HepG2 (cell line): ENCODE data around the gene ZNF385B. TPM values are rescaled to one million over a fixed set of nuclear protein-coding genes. Genes with fewer than 3 reads are reported as not detected.

Source experiments
- ATAC-seq: fragments of 200-7000 bp; cut with Tn5 transposase; 3 replicates; pipeline ENCODE4 v1.9.1; 2020; ENCODE audit warnings: mild to moderate bottlenecking, moderate library complexity
- BruUV-seq: library from RNA; stranded (reverse); fragments of 400-500 nt; replicated peaks from 2 replicates; lab custom pipeline; 2021; lab: Mats Ljungman, UMichigan
- CTCF ChIA-PET: fragments of 300-600 bp; formaldehyde crosslinking; extraction: SDS; loops from one replicate; lab custom pipeline; 2021; ENCODE audit warnings: low total read pairs, inconsistent platforms, low intra/inter-chr PET ratio; lab: Yijun Ruan, JAX
- POLR2A ChIA-PET: fragments of 350-600 bp; sonication (Branson Sonifier 250); formaldehyde crosslinking; loops from one replicate; lab custom pipeline; 2020; ENCODE audit warnings: antibody characterized with exemption, inconsistent platforms; lab: Yijun Ruan, JAX
- DNase-seq: peaks from one replicate; pipeline ENCODE4 v3.0.0-alpha.2; 2015; ENCODE audit warnings: low spot score
- FAIRE-seq: peaks from 3 replicates; lab custom pipeline; 2011; peaks lifted over from hg19 to GRCh38; lab: Jason Lieb, UNC
- H2AFZ ChIP-seq: one replicate; pipeline ENCODE4 v1.6.1; 2011; ENCODE audit warnings: low read length, inconsistent platforms
- H3K27ac ChIP-seq: fragments of 300-600 bp; 3 replicates; pipeline ENCODE4 v1.8.0; 2011; ENCODE audit warnings: mixed run types, mild to moderate bottlenecking, mixed read lengths, low read length, inconsistent platforms; ENCODE audit not compliant: insufficient read depth; ENCODE audit errors: extremely low read length
- H3K27me3 ChIP-seq, 2 experiments: fragments of 200-600 bp in 1 of 2; 2 replicates in 1 of 2; 3 replicates in 1 of 2; pipeline versions ENCODE4 v1.6.0 to v1.8.0; 2011; ENCODE audit warnings: low read length in 2 of 2, mild to moderate bottlenecking in 2 of 2, moderate library complexity in 2 of 2, inconsistent platforms in 1 of 2; ENCODE audit not compliant: insufficient read depth in 2 of 2, control insufficient read depth in 1 of 2
- H3K36me3 ChIP-seq, 2 experiments: fragments of 200-600 bp in 1 of 2; replicated peaks in 1 of 2; 2 replicates in 1 of 2; 3 replicates in 1 of 2; pipeline versions ENCODE4 v1.5.1 to v1.8.0; 2011; ENCODE audit warnings: low read length in 2 of 2, inconsistent platforms in 1 of 2; ENCODE audit not compliant: insufficient read depth in 2 of 2, control insufficient read depth in 1 of 2
- H3K4me1 ChIP-seq: 2 replicates; pipeline ENCODE4 v1.5.1; 2012; ENCODE audit warnings: low read length, inconsistent platforms; ENCODE audit not compliant: insufficient read depth
- H3K4me2 ChIP-seq: 2 replicates; pipeline ENCODE4 v1.6.0; 2011; ENCODE audit warnings: low read depth, low read length, inconsistent platforms
- H3K4me3 ChIP-seq, 3 experiments: fragments of 200-600 bp in 1 of 3; sonication (generic), shearing (Covaris generic) in 1 of 3; replicated peaks in 1 of 3; 2 replicates each; pipeline ENCODE4 v1.5.1; 2011 to 2016; ENCODE audit warnings: low read length in 3 of 3, inconsistent platforms in 2 of 3, low read depth in 2 of 3, mild to moderate bottlenecking in 2 of 3, control low read depth in 1 of 3, mixed read lengths in 1 of 3; ENCODE audit not compliant: insufficient read depth in 1 of 3
- H3K79me2 ChIP-seq: one replicate; pipeline ENCODE4 v1.6.1; 2011; ENCODE audit warnings: low read length, inconsistent platforms; ENCODE audit not compliant: insufficient read depth
- H3K9ac ChIP-seq: 2 replicates; pipeline ENCODE4 v1.6.0; 2011; ENCODE audit warnings: mild to moderate bottlenecking, low read depth, low read length, inconsistent platforms; ENCODE audit not compliant: insufficient read depth
- H3K9me3 ChIP-seq: 2 replicates; pipeline ENCODE4 v1.5.1; 2012; ENCODE audit warnings: mild to moderate bottlenecking, low read length
- H4K20me1 ChIP-seq: 2 replicates; pipeline ENCODE4 v1.6.0; 2011; ENCODE audit warnings: inconsistent platforms, mild to moderate bottlenecking, low read length, moderate library complexity; ENCODE audit not compliant: insufficient read depth
- MAFK ChIP-seq, 2 experiments: IDR thresholded peaks in 1 of 2; conservative IDR thresholded peaks in 1 of 2; 2 replicates each; pipeline ENCODE4 v1.6.1; 2011; ENCODE audit warnings: improper control_type of control experiment in 2 of 2, low read length in 2 of 2
- MED8 ChIP-seq: sonication (generic); formaldehyde crosslinking; IDR thresholded peaks from 2 replicates; pipeline ENCODE4 v1.8.1; 2023; ENCODE audit warnings: mild to moderate bottlenecking, missing genetic modification reagents; ENCODE audit not compliant: insufficient replicate concordance
- SP1 ChIP-seq, 2 experiments: fragments of 450-650 bp in 1 of 2; sonication (generic) in 1 of 2; formaldehyde crosslinking in 1 of 2; IDR thresholded peaks; 2 replicates each; pipeline versions ENCODE4 v1.4.0 to v1.6.1; 2016 to 2020; ENCODE audit warnings: missing genetic modification reagents in 1 of 2
- TBP ChIP-seq: sonication (generic); formaldehyde crosslinking; IDR thresholded peaks from 2 replicates; pipeline ENCODE4 v1.5.0; 2020; ENCODE audit warnings: missing genetic modification reagents
- ZNF274 ChIP-seq: sonication (generic); formaldehyde crosslinking; IDR thresholded peaks from 2 replicates; pipeline ENCODE4 v1.5.1; 2020; ENCODE audit warnings: mild to moderate bottlenecking, missing genetic modification reagents
- ZNF331 ChIP-seq: sonication (generic); formaldehyde crosslinking; IDR thresholded peaks from 2 replicates; pipeline ENCODE4 v1.4.0; 2020; ENCODE audit warnings: missing genetic modification reagents
- ZNF546 ChIP-seq: sonication (generic); formaldehyde crosslinking; conservative IDR thresholded peaks from 2 replicates; pipeline ENCODE4 v1.8.1; 2023; ENCODE audit warnings: mild to moderate bottlenecking, missing genetic modification reagents
- WGBS: methylation state at CpG from one replicate; pipeline ENCODE4 v1.1.6; 2017; ENCODE audit warnings: low lambda C conversion rate; 5-methylcytosine and 5-hydroxymethylcytosine counted together
- in situ Hi-C: cut with HindIII; loops from 2 replicates; pipeline ENCODE4 v1.10.0; 2017; ENCODE audit warnings: low pct_unique_long_range_greater_than_20kb; ENCODE audit not compliant: extremely low pct_ligation_motif_present
- intact Hi-C: fragments of 100-400 bp; cut with micrococcal nuclease; formaldehyde crosslinking; loops from one replicate; pipeline ENCODE4 v1.10.0; 2022; ENCODE audit not compliant: unreplicated experiment
- polyA plus RNA-seq, 8 experiments: library from polyadenylated mRNA; depleted of rRNA in 3 of 8; stranded (reverse) in 7 of 8; unstranded in 1 of 8; fragments of >200 nt; fragmentation: Illumina TruSeq in 4 of 8; extraction: Trizol in 4 of 8; gene quantifications; 2 replicates each; pipeline versions ENCODE4 v1.2.1 to v1.2.3, GENCODE V29; 2011 to 2016; ENCODE audit warnings: low read depth in 4 of 8, missing spikeins in 1 of 8, mixed read lengths in 1 of 8; ENCODE audit not compliant: insufficient read depth in 1 of 8
- total RNA-seq, 5 experiments: library from RNA; depleted of rRNA; stranded (reverse); fragments of >200 nt; fragmentation: Illumina TruSeq; extraction: Trizol; gene quantifications; 2 replicates each; pipeline ENCODE4 v1.2.3, GENCODE V29; 2016; ENCODE audit warnings: low read depth in 1 of 5
- TF ChIP-seq, protein P1 (sequence below): IDR thresholded peaks from 2 replicates; pipeline ENCODE4 v1.6.1; 2016; ENCODE audit warnings: low read depth

The ZNF385B gene
- total and polyA plus RNA-seq, 2 of the 13 experiments (the other 11 are each of a cell fraction or from before 2014, with no cell fraction given): 3.3 to 6.7 TPM

DNA sequence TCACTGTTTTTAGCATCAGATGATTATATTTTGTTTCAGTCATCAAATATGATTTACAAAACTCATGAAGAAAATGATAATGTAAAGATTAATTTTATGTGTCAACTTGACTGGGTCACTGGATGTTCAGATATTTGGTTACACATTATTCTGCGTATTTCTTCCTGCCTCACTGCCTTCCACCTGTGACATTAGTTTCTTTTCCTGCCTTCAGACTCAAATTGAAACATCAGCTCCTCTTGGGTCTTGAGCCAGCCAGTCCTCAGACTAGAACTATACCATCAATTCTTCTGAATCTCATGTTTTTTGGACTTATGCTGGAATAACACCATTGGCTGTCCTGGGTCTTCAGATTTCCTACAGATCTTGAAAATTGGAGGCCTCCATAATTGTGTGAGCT, 96.7 kb downstream of the ZNF385B start:
- H3K27me3 ChIP-seq: peaks cover 0 to 16% of the 10 kb centered on the region in 2 experiments; a peak in 2 of 5 replicates
- in situ Hi-C loops: no loop called here
- intact Hi-C loops: no loop called here
- FAIRE-seq: no peak
- no peak overlapping the region for H2AFZ ChIP-seq
- no peak overlapping the region for H3K4me2 ChIP-seq
- H4K20me1 ChIP-seq: no peaks in the 10 kb centered on the region
- no peak for ATAC-seq
- POLR2A ChIA-PET: no interaction called here
- no peak overlapping the region for H3K4me3 ChIP-seq
- H3K36me3 ChIP-seq: no peaks in the 10 kb centered on the region
- TF ChIP-seq ZNF274 (CRISPR knock-in tag) (no peak), MAFK (conservative IDR thresholded peaks at IDR 0.05 in 1 of 2, IDR thresholded peaks at IDR 0.05 in 1 of 2; ENCODE audit: low read length in 2 of 2) (0 out of 4 replicates have a peak, but pooled peaks of 1 of the 2 experiments have one; percentile 10)
- BruUV-seq: no TSS peak
- H3K9me3 ChIP-seq: no peaks in the 10 kb centered on the region
- H3K9ac ChIP-seq: no peak overlapping the region
- DNase-seq: no peak
- no peak overlapping the region for H3K27ac ChIP-seq
- no peaks in the 10 kb centered on the region for H3K79me2 ChIP-seq
- 5% methylated on average over 1 of the region's 1 CpG for WGBS
- CTCF ChIA-PET: no interaction called here
- H3K4me1 ChIP-seq: no peaks in the 10 kb centered on the region

GRCh38 chr2:179758636-179759035, 102.8 kb downstream of the ZNF385B start:
- ATAC-seq: no peak
- no peaks in the 10 kb centered on the region for H3K79me2 ChIP-seq
- no peaks in the 10 kb centered on the region for H3K4me1 ChIP-seq
- no peak overlapping the region for H3K27ac ChIP-seq
- no peaks in the 10 kb centered on the region; a peak in 1 of 5 replicates for H3K27me3 ChIP-seq
- H3K4me3 ChIP-seq: no peak overlapping the region
- WGBS: 15% methylated on average over 3 of the region's 3 CpGs
- no peak for FAIRE-seq
- in situ Hi-C loops: no loop called here
- H4K20me1 ChIP-seq: no peaks in the 10 kb centered on the region
- TF ChIP-seq, protein P1, sequence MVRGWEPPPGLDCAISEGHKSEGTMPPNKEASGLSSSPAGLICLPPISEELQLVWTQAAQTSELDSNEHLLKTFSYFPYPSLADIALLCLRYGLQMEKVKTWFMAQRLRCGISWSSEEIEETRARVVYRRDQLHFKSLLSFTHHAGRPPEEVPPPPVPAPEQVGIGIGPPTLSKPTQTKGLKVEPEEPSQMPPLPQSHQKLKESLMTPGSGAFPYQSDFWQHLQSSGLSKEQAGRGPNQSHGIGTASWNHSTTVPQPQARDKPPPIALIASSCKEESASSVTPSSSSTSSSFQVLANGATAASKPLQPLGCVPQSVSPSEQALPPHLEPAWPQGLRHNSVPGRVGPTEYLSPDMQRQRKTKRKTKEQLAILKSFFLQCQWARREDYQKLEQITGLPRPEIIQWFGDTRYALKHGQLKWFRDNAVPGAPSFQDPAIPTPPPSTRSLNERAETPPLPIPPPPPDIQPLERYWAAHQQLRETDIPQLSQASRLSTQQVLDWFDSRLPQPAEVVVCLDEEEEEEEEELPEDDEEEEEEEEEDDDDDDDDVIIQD: no peak
- TF ChIP-seq MED8 (CRISPR knock-in tag) (no peak), TBP (CRISPR knock-in tag) (no peak), ZNF546 (no peak), ZNF331 (CRISPR knock-in tag) (peak; percentile 96), SP1 (IDR thresholded peaks at IDR 0.05) (no peak), SP1 (CRISPR knock-in tag; IDR thresholded peaks at IDR 0.05) (no peak)
- BruUV-seq: no TSS peak
- POLR2A ChIA-PET: no interaction called here
- H3K4me2 ChIP-seq: no peak overlapping the region
- H3K36me3 ChIP-seq: no peaks in the 10 kb centered on the region
- intact Hi-C loops: loop anchor here (10.0 kb wide), 1 partner anchor 964 kb away; no protein-coding TSS in a partner anchor
- no peak for DNase-seq
- no peak overlapping the region for H2AFZ ChIP-seq
- peaks cover 13% of the 10 kb centered on the region for H3K9me3 ChIP-seq
- CTCF ChIA-PET: no interaction called here
- no peak overlapping the region for H3K9ac ChIP-seq
